Liver (tissue), 9 donors: Measurements from ENCODE around the gene SH2B3. TPM values are rescaled to one million over a fixed set of nuclear protein-coding genes. Genes with fewer than 3 reads are reported as not detected.

Experiments
- DNase-seq: peaks from one replicate; pipeline ENCODE4 v3.0.0-alpha.2; 2017; ENCODE audit warnings: low spot score
- H3K27ac ChIP-seq, 2 donors: one replicate each; pipeline ENCODE4 v1.7.0; 2013; ENCODE audit warnings: inconsistent platforms in 2 of 2, low read length in 2 of 2, control low read depth in 1 of 2, low read depth in 1 of 2, mild to moderate bottlenecking in 1 of 2
- H3K27me3 ChIP-seq, 4 donors: one replicate each; pipeline versions ENCODE4 v1.6.1 to v1.7.0; 2013; ENCODE audit warnings: low read length in 3 of 4, inconsistent platforms in 1 of 4, mild to moderate bottlenecking in 1 of 4, moderate library complexity in 1 of 4; ENCODE audit not compliant: control insufficient read depth in 4 of 4, insufficient read depth in 4 of 4
- H3K36me3 ChIP-seq, 4 donors: one replicate each; pipeline versions ENCODE4 v1.6.1 to v1.7.0; 2013; ENCODE audit warnings: low read length in 3 of 4, mild to moderate bottlenecking in 3 of 4, low read depth in 1 of 4, moderate library complexity in 1 of 4; ENCODE audit not compliant: control insufficient read depth in 4 of 4, insufficient read depth in 3 of 4
- H3K4me1 ChIP-seq, 4 donors: one replicate each; pipeline versions ENCODE4 v1.6.1 to v1.7.0; 2013; ENCODE audit warnings: low read length in 3 of 4, mild to moderate bottlenecking in 3 of 4, moderate library complexity in 1 of 4; ENCODE audit not compliant: control insufficient read depth in 4 of 4, insufficient read depth in 4 of 4
- H3K4me3 ChIP-seq, 3 donors: one replicate each; pipeline versions ENCODE4 v1.6.1 to v1.7.0; 2013; ENCODE audit warnings: low read length in 3 of 3, control low read depth in 1 of 3, low read depth in 1 of 3, mild to moderate bottlenecking in 1 of 3
- H3K9ac ChIP-seq, 2 donors: one replicate each; pipeline ENCODE4 v1.7.0; 2013; ENCODE audit warnings: low read length in 2 of 2, mild to moderate bottlenecking in 2 of 2, moderate library complexity in 2 of 2, control low read depth in 1 of 2, low read depth in 1 of 2
- H3K9me3 ChIP-seq, 4 donors: one replicate each; pipeline versions ENCODE4 v1.6.1 to v1.7.0; 2013; ENCODE audit warnings: low read length in 3 of 4; ENCODE audit not compliant: control insufficient read depth in 4 of 4
- FOXA2 ChIP-seq: IDR thresholded peaks from 2 replicates; pipeline ENCODE4 v1.6.1; 2016; ENCODE audit warnings: antibody characterized with exemption
- GABPA ChIP-seq, 2 donors: IDR thresholded peaks in 1 of 2; conservative IDR thresholded peaks in 1 of 2; 2 replicates each; pipeline ENCODE4 v1.6.1; 2016; ENCODE audit warnings: antibody characterized with exemption in 2 of 2, mild to moderate bottlenecking in 1 of 2, moderate library complexity in 1 of 2
- HNF4G ChIP-seq: IDR thresholded peaks from 2 replicates; pipeline ENCODE4 v1.6.1; 2016; ENCODE audit warnings: antibody characterized with exemption
- JUND ChIP-seq, 2 donors: IDR thresholded peaks; 2 replicates each; pipeline ENCODE4 v1.6.1; 2016; ENCODE audit warnings: antibody characterized with exemption in 2 of 2
- NR2F2 ChIP-seq: IDR thresholded peaks from 2 replicates; pipeline ENCODE4 v1.6.1; 2016; ENCODE audit warnings: antibody characterized with exemption
- RAD21 ChIP-seq, 2 donors: IDR thresholded peaks; 2 replicates each; pipeline ENCODE4 v1.6.1; 2016; ENCODE audit warnings: antibody characterized with exemption in 2 of 2, mild to moderate bottlenecking in 2 of 2
- RXRA ChIP-seq, 2 donors: IDR thresholded peaks; 2 replicates each; pipeline ENCODE4 v1.6.1; 2017 to 2018; ENCODE audit warnings: antibody characterized with exemption in 2 of 2, mild to moderate bottlenecking in 1 of 2
- TAF1 ChIP-seq: conservative IDR thresholded peaks from 2 replicates; pipeline ENCODE4 v1.6.1; 2016; ENCODE audit warnings: antibody characterized with exemption, mild to moderate bottlenecking
- YY1 ChIP-seq: IDR thresholded peaks from 2 replicates; pipeline ENCODE4 v1.6.1; 2016; ENCODE audit warnings: antibody characterized with exemption, mild to moderate bottlenecking
- WGBS: extraction: QIAGEN DNeasy Blood & Tissue Kit; methylation state at CpG from one replicate; pipeline ENCODE4 v1.1.7; 2013; 5-methylcytosine and 5-hydroxymethylcytosine counted together
- polyA plus RNA-seq, 2 donors: library from polyadenylated mRNA; stranded (reverse) in 1 of 2; unstranded in 1 of 2; fragments of 200-250 nt in 1 of 2; fragments of >200 nt in 1 of 2; fragmentation: Nextera tagmentation in 1 of 2; extraction: Ambion mirVana in 1 of 2; gene quantifications; one replicate each; pipeline versions ENCODE4 v1.2.1 to v1.2.3, GENCODE V29; 2013 to 2015
- total RNA-seq, 2 donors: library from RNA; depleted of rRNA; stranded (reverse); fragments of >200 nt; gene quantifications; one replicate each; pipeline ENCODE4 v1.2.3, GENCODE V29; 2014
- TF ChIP-seq, protein P1 (sequence below): IDR thresholded peaks from 2 replicates; pipeline ENCODE4 v1.6.1; 2016; ENCODE audit warnings: antibody characterized with exemption, mild to moderate bottlenecking
- TF ChIP-seq, protein P2 (sequence below): IDR thresholded peaks from 2 replicates; pipeline ENCODE4 v1.6.1; 2016; ENCODE audit warnings: antibody characterized with exemption
- TF ChIP-seq, protein P3 (sequence below): IDR thresholded peaks from 2 replicates; pipeline ENCODE4 v1.6.1; 2016; ENCODE audit warnings: antibody characterized with exemption
- TF ChIP-seq, protein P4 (sequence below): fragments of 150-350 bp; IDR thresholded peaks from 2 replicates; pipeline ENCODE4 v1.5.1; 2017; ENCODE audit warnings: improper control_type of control experiment, low read depth, low read length; ENCODE audit not compliant: missing input control
- donor health status: healthy.
- donor health status: healthy.
- donor health status: healthy.
- donor health status: healthy.
- donor health status: healthy.

The SH2B3 gene
- total and polyA plus RNA-seq, 4 donors = 4.4 to 18.7 (median 8.8) TPM

DNA sequence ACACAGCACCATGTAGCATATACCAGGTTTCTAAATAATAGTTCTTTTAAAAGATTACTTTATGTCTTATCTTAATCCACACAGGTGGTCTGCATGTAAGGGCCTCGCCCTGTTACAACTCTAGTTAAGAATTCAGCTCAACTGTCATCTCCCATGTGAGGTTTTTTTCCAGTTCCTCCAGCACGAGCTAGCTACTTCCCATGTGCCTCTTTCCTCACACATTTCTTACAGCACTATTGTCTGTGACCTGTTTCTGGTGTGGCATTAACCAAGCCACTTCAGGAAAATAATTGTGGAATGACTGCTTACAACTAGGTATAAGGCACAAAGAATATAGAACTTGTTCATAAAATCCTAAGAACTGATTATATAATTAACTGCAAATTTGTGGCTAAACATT, 65.5 kb downstream of the SH2B3 start (continued):
- TF ChIP-seq, protein P1, sequence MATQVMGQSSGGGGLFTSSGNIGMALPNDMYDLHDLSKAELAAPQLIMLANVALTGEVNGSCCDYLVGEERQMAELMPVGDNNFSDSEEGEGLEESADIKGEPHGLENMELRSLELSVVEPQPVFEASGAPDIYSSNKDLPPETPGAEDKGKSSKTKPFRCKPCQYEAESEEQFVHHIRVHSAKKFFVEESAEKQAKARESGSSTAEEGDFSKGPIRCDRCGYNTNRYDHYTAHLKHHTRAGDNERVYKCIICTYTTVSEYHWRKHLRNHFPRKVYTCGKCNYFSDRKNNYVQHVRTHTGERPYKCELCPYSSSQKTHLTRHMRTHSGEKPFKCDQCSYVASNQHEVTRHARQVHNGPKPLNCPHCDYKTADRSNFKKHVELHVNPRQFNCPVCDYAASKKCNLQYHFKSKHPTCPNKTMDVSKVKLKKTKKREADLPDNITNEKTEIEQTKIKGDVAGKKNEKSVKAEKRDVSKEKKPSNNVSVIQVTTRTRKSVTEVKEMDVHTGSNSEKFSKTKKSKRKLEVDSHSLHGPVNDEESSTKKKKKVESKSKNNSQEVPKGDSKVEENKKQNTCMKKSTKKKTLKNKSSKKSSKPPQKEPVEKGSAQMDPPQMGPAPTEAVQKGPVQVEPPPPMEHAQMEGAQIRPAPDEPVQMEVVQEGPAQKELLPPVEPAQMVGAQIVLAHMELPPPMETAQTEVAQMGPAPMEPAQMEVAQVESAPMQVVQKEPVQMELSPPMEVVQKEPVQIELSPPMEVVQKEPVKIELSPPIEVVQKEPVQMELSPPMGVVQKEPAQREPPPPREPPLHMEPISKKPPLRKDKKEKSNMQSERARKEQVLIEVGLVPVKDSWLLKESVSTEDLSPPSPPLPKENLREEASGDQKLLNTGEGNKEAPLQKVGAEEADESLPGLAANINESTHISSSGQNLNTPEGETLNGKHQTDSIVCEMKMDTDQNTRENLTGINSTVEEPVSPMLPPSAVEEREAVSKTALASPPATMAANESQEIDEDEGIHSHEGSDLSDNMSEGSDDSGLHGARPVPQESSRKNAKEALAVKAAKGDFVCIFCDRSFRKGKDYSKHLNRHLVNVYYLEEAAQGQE = no peak
- TF ChIP-seq GABPA (IDR thresholded peaks at IDR 0.05 in 1 of 2, conservative IDR thresholded peaks at IDR 0.05 in 1 of 2) (no peak), YY1 (no peak), RAD21 (IDR thresholded peaks at IDR 0.05) (no peak), HNF4G (no peak), TAF1 (no peak), NR2F2 (no peak)
- TF ChIP-seq, protein P2, sequence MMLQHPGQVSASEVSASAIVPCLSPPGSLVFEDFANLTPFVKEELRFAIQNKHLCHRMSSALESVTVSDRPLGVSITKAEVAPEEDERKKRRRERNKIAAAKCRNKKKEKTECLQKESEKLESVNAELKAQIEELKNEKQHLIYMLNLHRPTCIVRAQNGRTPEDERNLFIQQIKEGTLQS = no peak

DNA sequence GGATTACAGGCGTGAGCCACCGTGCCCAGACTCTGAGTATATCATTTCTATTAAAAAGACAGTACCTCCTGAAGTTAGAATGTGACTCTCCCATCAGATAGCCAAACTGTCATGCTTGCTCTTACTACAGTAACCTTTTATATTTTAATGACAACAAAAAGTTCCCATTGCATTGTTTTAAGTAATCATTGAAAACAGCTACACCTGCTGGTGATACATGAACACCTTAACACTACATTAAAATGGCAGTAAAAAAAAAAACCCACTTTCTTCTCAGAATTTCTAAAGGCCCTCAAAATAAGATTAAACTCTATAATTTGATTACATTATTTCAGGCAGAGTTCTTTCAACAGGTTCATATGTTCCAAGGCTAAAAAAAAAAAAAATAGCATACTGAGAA, 76.7 kb downstream of the SH2B3 start:
- Histone ChIP-seq H3K36me3 (peaks cover 17 to 46% (median 35%) of the 10 kb centered on the region in 4 donors), H3K9ac (no peak overlapping the region), H3K4me3 (no peak overlapping the region), H3K9me3 (no peaks in the 10 kb centered on the region), H3K27ac (no peak overlapping the region), H3K4me1 (no peaks in the 10 kb centered on the region), H3K27me3 (no peaks in the 10 kb centered on the region)
- DNase-seq = no peak
- TF ChIP-seq HNF4G (no peak), FOXA2 (no peak), RAD21 (IDR thresholded peaks at IDR 0.05) (peak; percentile 19 to 45), NR2F2 (no peak)
- 98% methylated on average over 2 of the region's 2 CpGs for WGBS

DNA sequence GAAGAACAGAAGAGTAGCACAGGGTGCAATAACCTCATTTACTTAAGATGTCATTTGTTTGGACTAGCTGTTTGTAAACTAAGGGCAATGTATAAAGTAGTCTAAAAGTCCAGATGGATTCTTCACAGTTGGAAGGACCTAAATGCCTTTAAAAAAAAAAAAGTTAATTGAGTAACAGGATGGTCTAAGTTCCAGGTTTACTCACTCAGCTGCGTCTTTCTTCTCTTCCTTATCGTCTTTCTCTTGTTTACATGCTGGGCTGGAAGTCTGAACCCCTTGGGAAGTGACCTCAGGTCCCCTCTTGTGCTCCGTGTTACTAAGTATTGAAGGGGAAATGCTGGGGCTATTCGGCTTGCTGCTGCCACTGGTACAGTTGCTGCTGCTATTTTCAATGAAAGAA, 82.5 kb downstream of the SH2B3 start:
- no peak overlapping the region for H3K4me3 ChIP-seq
- peaks cover 8 to 60% (median 54%) of the 10 kb centered on the region in 4 donors for H3K36me3 ChIP-seq
- no peaks in the 10 kb centered on the region for H3K4me1 ChIP-seq
- 55% methylated on average over 4 of the region's 4 CpGs for WGBS
- no peak for DNase-seq
- no peaks in the 10 kb centered on the region for H3K9me3 ChIP-seq
- H3K27me3 ChIP-seq = no peaks in the 10 kb centered on the region
- TF ChIP-seq, protein P3, sequence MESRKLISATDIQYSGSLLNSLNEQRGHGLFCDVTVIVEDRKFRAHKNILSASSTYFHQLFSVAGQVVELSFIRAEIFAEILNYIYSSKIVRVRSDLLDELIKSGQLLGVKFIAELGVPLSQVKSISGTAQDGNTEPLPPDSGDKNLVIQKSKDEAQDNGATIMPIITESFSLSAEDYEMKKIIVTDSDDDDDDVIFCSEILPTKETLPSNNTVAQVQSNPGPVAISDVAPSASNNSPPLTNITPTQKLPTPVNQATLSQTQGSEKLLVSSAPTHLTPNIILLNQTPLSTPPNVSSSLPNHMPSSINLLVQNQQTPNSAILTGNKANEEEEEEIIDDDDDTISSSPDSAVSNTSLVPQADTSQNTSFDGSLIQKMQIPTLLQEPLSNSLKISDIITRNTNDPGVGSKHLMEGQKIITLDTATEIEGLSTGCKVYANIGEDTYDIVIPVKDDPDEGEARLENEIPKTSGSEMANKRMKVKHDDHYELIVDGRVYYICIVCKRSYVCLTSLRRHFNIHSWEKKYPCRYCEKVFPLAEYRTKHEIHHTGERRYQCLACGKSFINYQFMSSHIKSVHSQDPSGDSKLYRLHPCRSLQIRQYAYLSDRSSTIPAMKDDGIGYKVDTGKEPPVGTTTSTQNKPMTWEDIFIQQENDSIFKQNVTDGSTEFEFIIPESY = no peak
- TF ChIP-seq TAF1 (no peak), RXRA (IDR thresholded peaks at IDR 0.05) (peak in 1 of 2 donors; percentile 8), JUND (IDR thresholded peaks at IDR 0.05) (no peak)
- TF ChIP-seq, protein P4, sequence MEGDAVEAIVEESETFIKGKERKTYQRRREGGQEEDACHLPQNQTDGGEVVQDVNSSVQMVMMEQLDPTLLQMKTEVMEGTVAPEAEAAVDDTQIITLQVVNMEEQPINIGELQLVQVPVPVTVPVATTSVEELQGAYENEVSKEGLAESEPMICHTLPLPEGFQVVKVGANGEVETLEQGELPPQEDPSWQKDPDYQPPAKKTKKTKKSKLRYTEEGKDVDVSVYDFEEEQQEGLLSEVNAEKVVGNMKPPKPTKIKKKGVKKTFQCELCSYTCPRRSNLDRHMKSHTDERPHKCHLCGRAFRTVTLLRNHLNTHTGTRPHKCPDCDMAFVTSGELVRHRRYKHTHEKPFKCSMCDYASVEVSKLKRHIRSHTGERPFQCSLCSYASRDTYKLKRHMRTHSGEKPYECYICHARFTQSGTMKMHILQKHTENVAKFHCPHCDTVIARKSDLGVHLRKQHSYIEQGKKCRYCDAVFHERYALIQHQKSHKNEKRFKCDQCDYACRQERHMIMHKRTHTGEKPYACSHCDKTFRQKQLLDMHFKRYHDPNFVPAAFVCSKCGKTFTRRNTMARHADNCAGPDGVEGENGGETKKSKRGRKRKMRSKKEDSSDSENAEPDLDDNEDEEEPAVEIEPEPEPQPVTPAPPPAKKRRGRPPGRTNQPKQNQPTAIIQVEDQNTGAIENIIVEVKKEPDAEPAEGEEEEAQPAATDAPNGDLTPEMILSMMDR = no peak
- no peak overlapping the region for H3K9ac ChIP-seq
- no peak overlapping the region for H3K27ac ChIP-seq
